G401.6 (cell line): Measurements from ENCODE around the gene RAB27A.
"Not testable (repeated sequence)": the region's sequence is repeated elsewhere in the genome, so short reads cannot be mapped to it uniquely, and the experiment has no call there.

Source experiments
- FAIRE-seq: peaks from 2 replicates; lab custom pipeline; 2012; peaks lifted over from hg19 to GRCh38; lab: Jason Lieb, UNC

Gene RAB27A

DNA sequence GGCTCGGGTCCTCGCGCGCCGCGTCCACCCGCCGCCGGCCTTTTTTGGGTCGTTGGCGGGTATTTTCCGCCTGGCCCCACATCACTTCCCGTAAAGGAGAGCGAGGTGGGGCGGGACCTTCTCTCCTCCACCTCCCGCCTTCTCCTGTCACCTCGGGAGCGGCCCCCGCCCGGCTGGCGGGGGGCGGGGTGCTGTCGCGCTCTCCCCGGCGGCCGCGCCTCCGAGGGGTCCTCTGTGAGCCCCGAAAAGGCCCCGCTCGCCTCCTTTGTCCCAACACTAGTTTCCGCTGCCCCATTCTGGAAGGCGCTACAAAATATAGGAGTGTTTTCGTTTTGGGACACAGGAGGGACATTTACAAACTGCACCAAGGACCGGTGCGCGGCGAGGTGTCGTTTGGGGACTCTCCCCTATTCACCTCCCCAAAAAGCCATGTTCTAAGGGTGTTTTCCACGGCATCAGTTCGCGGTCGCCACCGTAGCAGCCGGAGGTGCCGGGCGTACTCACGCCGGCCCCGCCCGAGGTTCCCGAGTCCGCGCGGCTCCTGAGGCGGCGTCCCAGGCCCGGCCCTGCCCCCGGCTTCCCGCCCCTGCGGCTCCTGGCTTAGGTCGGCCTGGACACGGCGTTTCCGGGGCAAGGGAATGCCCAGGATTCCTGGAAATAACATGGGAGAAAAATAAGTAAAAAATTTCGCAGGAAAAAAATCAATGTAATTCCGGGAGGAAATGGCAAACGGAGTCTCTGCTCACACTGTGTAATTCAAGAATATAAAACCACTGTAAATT, at the start of gene RAB27A:
Gene RAB27A (minus strand): TSS at position 68 of the 782 bp plus-strand sequence. CDS start 54,879 bp downstream, outside the sequence.
- no peak for FAIRE-seq

GRCh38 chr15:55337160-55337559, 47.5 kb upstream of the RAB27A start:
- no peak for FAIRE-seq

DNA sequence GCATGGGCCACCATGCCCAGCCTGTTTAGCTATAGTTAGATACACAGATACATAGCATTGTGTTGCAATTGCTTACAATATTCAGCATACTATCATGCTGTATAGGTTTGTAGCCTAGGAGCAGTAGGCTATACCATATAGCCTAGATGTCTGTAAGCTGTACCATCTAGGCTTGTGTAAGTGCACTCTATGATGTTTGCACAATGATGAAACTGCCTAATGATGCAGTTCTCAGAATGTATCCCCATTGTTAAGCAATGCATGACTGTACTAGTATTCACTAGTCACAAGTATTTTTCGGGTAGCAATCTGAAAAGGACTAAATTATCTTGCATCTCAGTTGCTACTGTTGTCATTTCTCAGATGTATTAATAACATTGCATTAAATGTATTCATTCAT, 45.4 kb upstream of the RAB27A start:
- no peak for FAIRE-seq

- no peak for FAIRE-seq
Observed at GRCh38 chr15:55334371-55334770, 44.8 kb upstream of the RAB27A start.

- no peak for FAIRE-seq
Observed at GRCh38 chr15:55327387-55327786, 37.8 kb upstream of the RAB27A start.

GRCh38 chr15:55322467-55322866, 32.9 kb upstream of the RAB27A start:
- no peak for FAIRE-seq

DNA sequence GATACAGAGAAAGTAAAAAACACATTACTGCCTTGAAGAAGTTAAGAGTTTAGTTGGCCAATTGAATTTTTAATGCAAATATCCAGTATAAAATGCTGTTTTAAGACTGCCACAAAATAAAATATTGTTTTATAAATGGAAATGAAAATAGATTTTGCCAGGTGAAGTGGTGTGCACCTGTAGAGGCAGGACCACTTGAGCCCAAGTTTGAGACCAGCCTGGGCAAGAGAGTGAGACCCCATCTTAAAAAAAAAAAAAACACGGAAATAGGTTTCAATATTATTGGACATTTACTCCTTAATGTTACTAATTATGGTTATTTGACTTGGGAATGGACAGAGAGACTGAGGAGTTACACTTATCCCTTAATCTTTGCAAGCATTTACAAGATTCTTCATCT, 31.4 kb upstream of the RAB27A start:
- no peak for FAIRE-seq

DNA sequence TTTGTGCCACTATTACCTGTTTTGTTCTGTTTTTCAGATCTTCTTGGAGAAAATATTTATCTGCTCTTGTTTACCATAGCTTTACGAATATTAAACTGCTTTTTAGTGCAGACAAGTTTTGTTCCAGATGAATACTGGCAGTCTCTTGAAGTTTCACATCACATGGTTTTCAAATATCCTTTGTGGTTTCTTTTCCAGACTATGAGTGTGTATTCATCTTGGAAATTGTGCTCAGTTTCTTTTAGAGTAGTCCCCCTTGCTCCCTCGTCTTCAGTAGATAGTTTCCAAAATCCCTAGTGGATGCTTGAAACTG, 30.6 kb upstream of the RAB27A start:
- FAIRE-seq, result no peak

- no peak for FAIRE-seq
Observed at GRCh38 chr15:55319537-55320237, 30.1 kb upstream of the RAB27A start.

DNA sequence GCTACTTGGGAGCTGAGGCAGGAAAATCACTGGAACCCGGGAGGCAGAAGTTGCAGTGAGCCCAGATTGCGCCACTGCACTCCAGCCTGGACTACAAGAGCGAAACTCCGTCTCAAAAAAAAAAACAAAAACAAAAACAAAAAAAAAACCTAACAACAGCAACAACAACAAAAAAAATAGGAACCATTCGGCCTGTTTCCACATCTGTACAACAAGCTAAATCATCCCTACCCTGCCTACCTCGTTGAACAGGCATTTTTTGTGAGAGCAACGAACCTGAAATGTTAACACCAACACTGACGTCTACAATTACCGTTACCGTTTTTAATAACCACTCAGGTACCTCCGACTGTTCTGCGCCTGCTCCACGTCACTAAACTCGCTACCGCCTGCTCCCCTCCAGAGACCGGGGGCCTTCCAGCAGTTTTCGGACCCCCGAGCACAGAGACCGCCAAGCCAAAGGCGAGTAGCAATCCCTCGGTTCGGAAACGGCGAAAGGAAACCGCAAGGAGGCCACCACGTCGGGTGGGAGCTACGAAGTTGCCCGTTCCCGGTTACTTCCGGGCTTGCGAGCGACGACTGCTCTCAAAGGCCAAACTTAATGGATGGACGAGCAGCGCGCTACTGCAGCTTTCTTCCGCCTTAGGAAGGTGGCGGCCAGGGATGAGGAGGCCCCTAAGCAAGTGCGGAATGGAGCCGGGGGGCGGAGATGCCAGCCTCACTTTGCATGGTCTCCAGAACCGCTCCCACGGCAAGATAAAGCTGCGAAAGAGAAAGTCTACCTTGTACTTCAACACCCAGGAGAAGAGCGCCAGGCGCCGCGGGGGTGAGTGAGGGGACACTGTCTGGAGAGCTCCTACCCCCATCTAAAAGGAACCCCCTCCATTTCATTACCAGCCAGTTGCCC, 29.2 kb upstream of the RAB27A start, which contains the start of the genes PIGB and PIGBOS1:
Gene PIGB (plus strand): TSS at position 635 of the 907 bp plus-strand sequence. CDS start 29 bp downstream, at position 664.
Gene PIGBOS1 (minus strand): TSS at position 536 of the 907 bp plus-strand sequence. CDS start 1,331 bp downstream, outside the sequence.
- FAIRE-seq, result peak; percentile 79

GRCh38 chr15:55302801-55303200, 13.2 kb upstream of the RAB27A start:
- not testable (repeated sequence) for FAIRE-seq

DNA sequence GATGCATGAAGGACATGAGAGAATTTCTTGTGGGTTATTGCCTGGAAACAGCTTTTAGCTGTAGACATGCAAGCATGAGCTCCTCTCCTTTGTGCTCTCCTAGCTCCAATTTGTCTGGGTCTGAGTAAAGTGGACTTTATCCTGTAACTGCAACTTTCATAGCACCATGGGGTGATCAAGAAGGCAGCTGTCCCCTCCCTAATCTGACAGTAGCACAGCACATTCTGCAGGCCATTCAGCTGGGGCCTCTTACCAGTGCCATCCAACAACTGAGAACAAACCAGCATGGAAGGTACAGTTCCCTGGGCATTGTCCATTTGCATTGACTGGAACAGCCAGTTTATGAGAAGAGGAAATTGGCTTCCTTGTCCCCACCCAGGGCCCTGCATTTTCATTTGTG, 7.7 kb upstream of the RAB27A start:
- no peak for FAIRE-seq

DNA sequence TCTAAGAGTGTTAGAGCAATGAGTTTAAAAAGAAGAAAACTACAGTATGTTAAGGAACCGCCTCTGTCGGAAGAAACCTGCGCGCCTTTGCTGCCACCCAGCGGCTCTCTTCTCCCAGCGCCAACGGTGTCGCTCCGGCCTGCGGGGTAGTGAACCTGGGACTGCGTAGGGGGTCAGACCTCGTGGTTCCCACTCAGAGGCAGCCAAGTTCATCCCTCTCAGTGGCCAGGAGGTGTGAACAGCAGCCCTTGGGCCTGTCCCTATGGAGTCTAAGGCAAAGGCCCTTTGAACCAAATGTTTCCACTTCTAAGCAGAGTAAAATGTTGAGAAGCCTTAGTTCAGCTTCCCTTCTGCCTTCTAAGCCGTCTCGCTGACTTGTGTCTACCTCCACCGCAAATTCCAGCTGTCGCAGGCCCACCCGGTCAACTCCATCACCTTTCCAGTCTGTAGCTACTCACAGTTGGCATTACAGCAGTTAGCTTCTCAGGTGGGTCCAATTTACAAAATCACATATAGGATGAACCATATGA, 980 bp upstream of the RAB27A start:
- FAIRE-seq, result peak; percentile 87

GRCh38 chr15:55289011-55289745, 435 bp downstream of the RAB27A start:
- FAIRE-seq, result no peak

- FAIRE-seq, result no peak
Observed at GRCh38 chr15:55288006-55288717, 1.5 kb downstream of the RAB27A start.

GRCh38 chr15:55286442-55287189, 3.0 kb downstream of the RAB27A start:
- FAIRE-seq, result not testable (repeated sequence)

DNA sequence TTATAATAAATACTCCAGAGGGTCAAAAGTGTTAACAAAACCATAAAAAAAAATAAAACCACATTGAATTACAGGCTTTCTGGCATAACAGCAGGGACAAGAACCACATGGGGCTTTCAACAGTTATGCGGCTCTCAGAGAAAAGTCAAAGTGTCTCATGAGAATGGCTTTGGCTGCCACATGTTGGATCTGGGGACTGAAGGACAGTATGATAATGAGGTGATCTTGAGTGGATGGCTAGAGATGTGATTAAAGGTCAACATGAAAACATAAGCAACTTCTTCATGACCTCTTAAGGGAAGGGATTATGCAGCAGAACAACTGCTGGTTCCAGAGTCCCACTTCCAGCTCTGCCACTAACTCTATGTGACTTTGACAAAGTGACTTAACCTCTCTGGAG, 5.2 kb downstream of the RAB27A start:
- FAIRE-seq, result no peak

DNA sequence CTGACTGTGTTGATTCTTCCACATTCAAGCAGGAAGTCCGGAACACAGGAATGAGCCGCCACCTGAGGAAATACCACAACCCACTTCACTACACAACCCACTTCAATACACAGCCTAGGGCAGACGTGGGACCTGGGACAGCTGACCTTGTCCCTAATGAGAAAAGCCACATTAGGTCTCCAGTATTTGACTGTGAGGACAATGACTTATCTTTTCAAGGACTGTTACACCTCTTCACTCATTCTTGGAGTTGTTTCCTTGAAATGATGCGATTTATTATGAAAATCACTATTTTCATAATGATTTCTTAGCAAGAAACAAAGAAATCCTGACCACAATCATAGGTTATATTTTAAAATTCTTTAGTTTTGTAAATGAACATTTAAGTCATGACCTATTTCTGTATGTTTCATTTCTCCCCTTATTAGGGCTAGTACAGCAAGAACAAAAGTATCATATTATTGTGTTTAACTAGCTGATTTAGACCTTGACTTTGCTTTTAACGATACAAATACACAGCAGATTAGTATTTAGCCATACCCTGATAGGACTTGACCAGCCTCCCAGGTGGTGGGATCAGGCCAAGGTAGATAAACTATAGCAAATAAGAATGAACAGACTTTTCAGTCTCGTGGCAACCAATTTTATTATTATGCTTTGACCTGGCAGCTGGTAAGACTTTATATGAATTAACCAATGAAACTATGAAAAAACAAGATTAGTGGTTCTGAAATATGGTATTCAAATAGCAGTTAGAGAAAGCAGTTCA, 6.0 kb downstream of the RAB27A start:
- FAIRE-seq, result no peak

GRCh38 chr15:55282284-55282833, 7.3 kb downstream of the RAB27A start:
- no peak for FAIRE-seq
